ENCODE measurements around the gene PLP1.

PLP1 gene

GRCh38 chrX:103823591-103823990 is 47.0 kb downstream of the PLP1 start:
- no peak for DNase-seq (ENCODE audit: extremely low read depth in 1 of 2, low read depth in 1 of 2)

- no peak for DNase-seq (ENCODE audit: extremely low read depth in 1 of 2, low read depth in 1 of 2)
These were observed 49.2 kb downstream of the PLP1 start for GRCh38 chrX:103825881-103826280.

- no peak for DNase-seq (ENCODE audit: extremely low read depth in 1 of 2, low read depth in 1 of 2)
These were observed 51.9 kb downstream of the PLP1 start for GRCh38 chrX:103828529-103828928.

DNA sequence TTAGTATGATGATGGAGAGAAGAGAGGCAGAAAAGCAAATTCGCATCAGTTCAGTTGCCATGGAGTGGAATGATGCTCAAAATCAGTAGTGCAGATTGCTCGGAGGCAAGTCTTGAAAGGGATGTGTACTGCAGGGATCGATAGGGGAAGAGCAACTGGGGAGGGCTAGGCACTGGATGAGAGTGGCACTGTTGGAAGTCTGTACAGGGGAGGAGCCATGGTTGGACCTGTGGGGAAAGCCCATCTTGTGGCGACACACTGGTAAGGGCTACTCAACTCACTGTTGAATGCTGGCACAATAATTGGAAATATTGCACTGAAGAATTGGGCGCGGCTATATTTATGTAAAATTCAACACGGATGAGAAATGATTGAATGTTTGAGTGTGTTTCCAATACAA is 54.2 kb downstream of the PLP1 start:
- no peak for DNase-seq (ENCODE audit: extremely low read depth in 1 of 2, low read depth in 1 of 2)

DNA sequence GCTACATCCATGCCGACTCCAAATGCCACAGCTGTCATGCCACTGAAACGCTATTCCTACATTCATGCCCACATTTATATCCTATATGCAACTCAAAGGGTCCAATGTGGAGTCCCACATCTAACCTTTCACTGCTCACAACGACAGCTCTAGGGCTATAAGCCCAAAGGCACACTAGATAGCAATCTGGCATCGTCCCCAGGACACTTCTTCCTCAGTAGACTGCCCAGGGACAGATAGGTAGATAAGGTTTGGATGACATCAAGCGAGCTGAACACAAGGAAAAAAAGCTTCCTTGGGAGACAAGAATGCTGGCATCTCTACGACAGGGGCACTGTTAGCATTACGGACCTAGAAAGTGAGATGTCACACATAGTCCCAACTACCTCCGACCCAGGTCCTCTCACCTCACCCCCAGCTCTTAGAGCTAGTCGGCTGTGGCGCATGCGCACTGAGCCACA is 54.7 kb downstream of the PLP1 start:
- peak; percentile 27 to 38 for DNase-seq (ENCODE audit: extremely low read depth in 1 of 2, low read depth in 1 of 2)

GRCh38 chrX:103831803-103832544 is 55.3 kb downstream of the PLP1 start, which contains the start of gene RAB9B:
Gene RAB9B, minus strand, starts transcription at chrX:103832257. Its CDS starts 6,473 bp downstream, at chrX:103825784.
- peak in 1 of 2 donors; percentile 1 for DNase-seq (ENCODE audit: extremely low read depth in 1 of 2, low read depth in 1 of 2)

DNA sequence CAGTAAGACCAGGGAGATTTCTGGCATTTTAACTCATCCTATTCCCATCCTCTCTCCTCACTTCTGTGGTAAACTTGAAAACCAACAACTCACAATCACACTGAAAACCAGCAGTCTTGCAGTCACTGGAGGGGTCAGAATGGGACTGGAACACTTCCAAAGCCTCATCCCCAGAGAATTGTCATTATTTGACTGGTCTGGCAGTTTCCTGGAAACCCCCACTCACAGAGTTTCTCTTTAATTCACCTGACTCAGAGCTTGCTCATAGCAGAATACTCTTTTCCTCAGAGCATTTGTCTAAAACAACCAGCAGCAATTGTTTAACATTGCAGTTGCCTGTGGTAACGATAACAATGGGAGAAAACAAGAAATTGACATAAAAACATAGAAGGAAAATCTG is 62.8 kb downstream of the PLP1 start:
- DNase-seq (ENCODE audit: extremely low read depth in 1 of 2, low read depth in 1 of 2) = no peak
